HG02571 (cell line): ENCODE data around the gene EPS15.
"Not testable (repeated sequence)": the region's sequence is repeated elsewhere in the genome, so short reads cannot be mapped to it uniquely, and the experiment has no call there.

Source experiments
- ATAC-seq: cut with Tn5 transposase; IDR thresholded peaks from one replicate; pipeline ENCODE4 v1.9.1; 2021; ENCODE audit warnings: mild to moderate bottlenecking, moderate library complexity; ENCODE audit not compliant: unreplicated experiment

Gene EPS15

GRCh38 chr1:51519048-51519864, at the start of gene EPS15:
TSS of gene EPS15 (minus strand) at chr1:51519266. CDS start at chr1:51519231, 35 bp downstream.
- peak; percentile 53 for ATAC-seq

DNA sequence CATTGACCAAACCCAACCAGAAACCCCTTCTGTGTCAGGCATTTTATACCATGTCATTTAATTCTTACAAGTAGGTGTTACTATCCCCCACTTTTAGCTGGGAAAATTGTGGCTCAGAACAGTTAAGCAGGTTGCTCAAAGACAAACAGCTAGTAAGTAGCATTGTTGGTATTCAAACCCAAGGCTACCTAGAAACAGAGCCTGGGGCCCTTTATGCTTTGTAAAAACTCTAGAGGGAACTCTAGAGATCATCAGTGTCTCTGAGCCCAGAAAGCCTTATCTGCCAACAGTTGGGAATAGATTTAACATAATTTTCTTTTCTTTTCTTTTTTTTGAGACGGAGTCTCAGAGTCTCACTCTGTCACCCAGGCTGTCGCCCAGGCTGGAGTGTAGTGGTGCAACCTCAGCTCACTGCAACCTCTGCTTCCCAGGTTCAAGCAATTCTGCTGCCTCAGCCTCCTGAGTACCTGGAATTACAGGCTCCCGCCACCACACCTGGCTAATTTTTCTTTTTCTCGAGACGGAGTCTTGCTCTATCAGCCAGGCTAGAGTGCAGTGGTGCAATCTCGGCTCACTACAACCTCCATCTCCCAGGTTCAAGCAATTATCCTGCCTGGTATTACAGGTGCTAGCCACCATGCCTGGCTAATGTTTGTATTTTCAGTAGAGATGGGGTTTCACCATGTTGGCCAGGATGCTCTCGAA, 49.3 kb upstream of the EPS15 start:
- ATAC-seq, result no peak

- no peak for ATAC-seq
These were observed 48.6 kb upstream of the EPS15 start for GRCh38 chr1:51567653-51568052.

DNA sequence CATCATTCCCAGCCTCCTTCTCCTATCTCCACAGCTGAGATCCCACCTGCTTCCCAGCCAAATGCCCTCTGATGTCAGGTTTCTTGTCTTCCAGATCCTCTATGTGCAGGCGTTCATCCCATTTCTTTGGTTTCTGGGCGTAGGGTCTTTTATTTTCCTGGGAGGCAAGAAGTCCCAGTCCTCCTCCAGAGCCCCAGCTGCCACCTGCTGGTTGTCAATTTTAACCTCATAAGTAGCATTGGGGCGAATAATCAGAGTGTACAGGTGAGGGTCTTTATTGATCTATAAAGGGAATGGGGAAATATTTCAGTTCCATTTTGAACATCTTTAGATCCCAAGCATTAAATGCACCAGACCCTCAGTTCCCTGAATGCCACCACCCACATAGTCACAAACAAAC, 47.2 kb upstream of the EPS15 start:
- no peak for ATAC-seq

DNA sequence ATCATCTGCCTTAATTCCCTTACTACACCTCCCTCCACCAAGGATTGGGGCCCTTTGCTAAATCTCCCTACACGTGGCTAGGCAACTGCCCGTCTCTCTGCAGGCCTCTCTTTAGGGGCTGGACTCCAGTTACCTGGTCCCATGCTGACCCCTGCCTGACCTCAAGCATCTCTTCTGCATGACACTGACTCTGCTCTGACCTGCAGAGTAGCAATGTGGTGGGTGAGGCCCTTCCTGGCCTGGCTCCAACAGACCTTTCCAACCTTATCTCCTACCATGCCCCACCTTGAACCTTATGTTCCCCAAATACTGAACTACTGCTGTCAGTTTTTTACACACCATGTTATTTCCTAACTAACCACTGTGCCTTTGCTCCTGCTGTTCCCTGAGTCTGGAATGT, 45.9 kb upstream of the EPS15 start:
- no peak for ATAC-seq

GRCh38 chr1:51564124-51564523, 45.1 kb upstream of the EPS15 start:
- no peak for ATAC-seq

DNA sequence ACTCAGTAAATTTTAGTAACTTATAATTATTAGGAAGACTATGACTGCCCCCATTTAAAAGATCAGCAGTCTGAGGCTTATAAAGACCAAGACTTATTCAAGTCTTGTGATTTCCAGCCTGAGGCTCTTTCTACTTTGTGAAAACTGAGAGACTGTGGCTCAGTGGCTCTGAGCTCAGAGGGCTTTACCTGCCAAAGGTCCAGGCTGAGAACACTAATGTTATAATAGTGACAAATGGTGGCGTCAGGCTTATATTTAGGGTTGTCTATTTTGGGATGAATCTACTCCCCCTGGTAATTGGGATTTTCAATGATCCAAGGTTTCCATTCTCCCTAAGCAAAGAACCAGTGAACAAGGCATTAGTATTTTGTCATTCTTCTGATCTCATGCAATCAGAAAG, 42.6 kb upstream of the EPS15 start:
- ATAC-seq, result no peak

DNA sequence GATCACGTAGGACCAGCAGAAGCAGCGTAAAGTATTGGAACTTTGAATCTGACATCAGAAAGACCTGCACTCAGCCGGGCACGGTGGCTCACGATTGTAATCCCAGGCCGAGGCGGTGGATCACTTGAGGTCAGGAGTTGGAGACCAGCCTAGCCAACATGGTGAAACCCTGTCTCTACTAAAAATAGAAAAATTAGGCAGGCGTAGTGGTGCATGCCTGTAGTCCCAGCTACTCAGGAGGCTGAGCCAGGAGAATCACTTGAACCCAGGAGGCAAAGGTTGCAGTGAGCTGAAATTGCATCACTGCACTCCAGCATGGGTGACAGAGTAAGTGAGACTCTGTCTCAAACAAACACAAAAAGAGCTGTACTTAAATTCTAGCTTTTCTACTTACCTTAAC, 41.8 kb upstream of the EPS15 start:
- not testable (repeated sequence) for ATAC-seq

DNA sequence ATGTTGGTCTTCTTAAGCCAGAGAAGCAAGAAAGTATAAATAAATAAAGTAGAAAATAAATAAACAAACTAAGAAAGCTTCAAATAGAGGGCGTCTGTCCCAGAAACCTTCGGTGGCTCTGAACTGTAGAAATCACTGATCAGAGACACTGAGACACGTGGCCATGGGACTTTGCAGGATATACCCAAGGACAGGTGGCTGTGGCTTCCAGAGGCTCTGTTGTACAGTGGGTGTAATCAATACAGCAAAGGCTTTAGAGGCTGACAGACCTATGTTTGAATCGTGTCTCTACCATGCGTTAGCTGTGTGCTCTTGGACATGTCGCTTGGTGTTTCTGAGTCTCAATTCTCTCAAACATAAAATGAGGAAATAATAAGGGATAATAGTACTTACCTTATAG, 41.0 kb upstream of the EPS15 start:
- ATAC-seq, result no peak

DNA sequence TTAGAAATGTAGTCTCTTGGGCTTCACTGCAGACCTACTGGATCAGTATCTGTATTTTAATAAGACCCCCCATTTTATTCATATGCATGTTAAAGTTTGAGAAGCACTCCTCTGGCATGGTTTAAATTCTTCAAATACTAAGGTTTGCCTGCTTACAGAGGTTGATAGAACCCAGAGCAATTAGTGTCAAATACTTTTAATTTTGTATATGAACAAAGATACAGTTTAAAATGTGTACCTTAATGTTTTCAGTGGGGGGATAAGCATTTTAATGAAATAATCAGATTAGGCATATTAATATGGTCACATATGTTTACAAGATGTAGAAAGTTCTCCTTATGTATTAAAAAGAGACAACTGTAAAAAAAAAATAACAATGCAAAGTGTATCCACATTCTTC, 40.4 kb upstream of the EPS15 start:
- no peak for ATAC-seq

- no peak for ATAC-seq
These were observed 40.0 kb upstream of the EPS15 start for GRCh38 chr1:51559064-51559500.

DNA sequence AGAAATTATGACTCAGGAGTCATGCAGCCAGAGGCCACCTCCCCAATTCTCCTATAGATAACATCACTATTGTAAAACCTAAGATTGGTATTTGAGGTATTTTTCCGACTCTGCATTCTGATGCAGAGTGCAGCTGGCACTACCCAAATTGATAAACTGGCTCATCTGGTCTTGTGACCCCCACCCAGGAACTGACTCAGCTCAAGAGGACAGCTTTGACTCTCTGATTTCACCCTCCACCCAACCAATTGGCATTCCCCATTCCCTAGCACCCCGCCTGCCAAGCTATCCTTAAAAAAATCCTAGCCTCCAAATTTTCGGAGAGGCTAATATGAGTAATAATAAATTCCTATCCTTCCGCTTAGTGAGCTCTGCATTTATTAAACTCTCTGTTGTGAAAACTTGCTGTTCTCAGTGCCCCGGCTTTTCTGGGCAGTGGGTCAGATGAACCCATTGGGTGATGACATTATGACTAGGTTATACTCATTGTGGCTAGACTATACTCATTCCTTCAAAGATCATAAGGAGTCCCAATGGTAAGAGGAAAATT, 39.4 kb upstream of the EPS15 start:
- ATAC-seq, result no peak

- ATAC-seq, result no peak
These were observed 38.1 kb upstream of the EPS15 start for GRCh38 chr1:51557168-51557567.

DNA sequence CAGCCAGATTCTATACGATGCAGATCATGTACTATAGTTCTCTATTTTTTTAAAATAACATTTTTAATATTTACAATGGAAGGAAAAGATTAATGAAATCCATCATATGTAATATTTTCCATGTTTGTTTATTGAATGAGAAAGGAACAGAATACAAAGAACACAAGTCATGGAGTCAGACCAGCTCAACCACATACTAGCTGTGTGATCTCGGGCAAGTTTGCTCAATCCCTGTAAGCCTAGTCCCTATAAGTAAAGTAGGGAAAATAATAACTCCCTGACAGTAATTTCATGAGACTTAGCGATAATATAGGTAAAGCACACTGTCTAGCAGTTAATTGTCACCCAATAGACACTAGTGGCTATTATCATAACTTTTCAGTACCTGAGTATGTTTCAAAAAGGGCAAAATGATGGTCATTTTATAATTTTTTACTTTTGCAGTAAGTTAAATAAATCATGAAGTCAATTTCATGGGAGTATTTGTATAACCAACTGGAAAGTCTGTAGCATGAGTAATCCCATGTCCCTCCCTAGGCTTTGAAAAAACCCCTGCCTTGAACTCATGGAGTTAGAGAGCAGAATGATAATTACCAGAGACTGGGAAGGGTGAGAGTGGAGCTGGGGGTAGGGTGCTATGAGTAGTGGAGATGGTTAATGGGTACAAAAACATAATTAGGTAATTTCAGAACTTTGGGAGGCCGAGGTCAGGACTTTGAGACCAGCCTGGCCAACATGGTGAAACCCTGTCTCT, 37.0 kb upstream of the EPS15 start:
- ATAC-seq, result no peak

DNA sequence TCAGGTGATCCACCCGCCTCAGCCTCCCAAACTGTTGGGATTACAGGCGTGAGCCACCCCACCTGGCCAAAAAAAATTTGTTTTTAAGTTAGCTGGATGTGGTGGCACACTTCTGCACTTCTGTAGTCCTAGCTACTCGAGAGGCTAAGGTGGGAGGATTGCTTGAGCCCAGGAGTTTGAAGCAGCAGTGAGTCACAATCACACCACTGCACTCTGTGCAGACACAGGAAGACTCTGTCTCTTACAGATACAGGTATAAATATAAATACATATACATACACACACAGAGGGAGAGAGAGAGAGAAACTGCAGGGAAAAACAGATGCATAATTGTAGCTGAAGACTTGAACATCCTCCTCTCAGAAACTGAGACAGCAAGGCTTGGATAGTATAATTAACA, 34.8 kb upstream of the EPS15 start:
- no peak for ATAC-seq

DNA sequence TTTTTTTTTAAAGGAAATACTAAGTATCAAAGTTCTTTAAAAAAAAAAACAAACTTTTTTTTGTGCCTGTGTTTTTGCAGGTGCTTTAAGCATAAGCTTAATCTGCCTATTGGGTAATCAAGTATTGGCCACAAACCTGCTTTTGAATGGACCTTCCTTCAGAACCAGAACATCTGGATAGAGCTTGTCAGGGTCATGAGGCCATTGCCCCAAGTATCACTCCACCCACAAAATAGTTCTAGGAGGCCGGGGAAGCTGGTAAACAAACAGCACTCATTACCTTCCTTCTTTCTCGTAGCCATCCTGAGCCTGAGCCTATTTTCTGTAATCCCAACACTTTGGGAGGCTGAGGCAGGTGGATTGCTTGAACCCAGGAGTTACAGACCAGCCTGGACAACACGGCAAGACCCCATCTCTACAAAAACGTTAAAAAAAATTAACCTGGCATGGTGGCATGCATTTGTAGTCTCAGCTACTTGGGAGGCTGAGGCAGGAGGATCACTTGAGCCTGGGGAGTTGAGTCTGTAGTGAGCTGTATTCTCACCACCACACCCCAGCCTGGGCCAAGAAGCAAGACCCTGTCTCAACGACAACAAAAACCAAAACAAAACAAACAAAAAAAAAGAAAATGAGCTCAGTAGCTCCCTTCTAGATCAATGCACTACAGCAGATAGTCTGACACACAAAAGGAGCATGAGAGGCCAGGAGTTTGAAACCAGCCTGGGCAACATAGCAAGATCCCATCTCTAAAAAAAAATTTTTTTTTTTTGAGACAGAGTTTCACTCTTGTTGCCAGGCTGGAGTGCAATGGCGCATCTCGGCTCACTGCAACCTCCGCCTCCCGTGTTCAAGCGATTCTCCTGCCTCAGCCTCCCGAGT, 34.1 kb upstream of the EPS15 start:
- no peak for ATAC-seq

DNA sequence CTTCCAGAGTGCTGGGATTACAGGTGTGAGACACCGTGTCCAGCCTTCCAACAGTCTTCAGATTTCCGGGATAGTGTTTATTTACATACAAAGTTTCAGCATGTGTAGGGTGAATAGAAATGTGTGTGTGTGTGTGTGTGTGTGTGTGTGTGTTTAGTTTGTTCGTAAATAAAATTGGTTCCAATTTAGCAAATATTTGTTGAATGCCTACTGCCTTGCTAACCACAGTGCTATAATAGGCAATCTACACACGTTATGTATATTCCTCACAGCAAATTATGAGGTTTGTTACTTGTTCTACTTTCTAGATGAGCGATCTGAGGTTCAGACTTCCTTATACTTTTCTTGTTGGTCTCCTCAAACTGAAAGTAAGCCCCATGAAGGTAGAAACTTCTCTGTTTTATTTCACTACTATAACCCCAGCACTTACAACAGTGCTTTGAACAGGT, 32.8 kb upstream of the EPS15 start:
- no peak for ATAC-seq

- no peak for ATAC-seq
These were observed 32.0 kb upstream of the EPS15 start for GRCh38 chr1:51551081-51551480.

- no peak for ATAC-seq
These were observed 30.8 kb upstream of the EPS15 start for GRCh38 chr1:51549901-51550300.

DNA sequence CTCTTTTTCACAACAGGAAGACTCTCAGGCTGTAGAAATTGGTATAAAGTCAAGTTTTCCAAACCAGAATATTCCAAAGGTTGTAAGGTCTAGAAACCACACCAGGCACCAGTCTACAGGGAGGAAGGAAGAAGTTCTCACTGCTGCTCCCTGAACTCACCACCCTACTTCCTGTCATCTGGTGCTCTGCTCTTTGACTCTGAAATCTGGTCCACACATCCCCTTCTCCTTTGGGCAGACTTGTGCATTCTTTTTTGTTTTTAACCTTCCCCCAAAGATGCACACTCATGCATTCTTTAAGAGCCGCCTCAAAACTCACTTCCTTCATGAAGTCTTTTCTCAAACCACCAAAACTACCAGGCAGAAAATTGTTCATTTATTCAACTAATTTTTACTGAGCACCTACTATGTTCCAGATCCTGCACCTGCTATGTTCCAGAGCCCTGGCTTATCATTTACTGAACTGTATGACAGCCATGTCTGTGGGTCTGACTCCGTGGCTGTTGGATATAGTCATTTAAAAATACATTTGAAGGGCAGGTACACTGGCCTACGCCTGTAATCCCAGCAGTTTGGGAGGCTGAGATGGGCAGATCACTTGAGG, 30.1 kb upstream of the EPS15 start:
- ATAC-seq, result no peak
